ENCODE measurements around the gene POU6F2.
"Not testable (repeated sequence)": the region's sequence is repeated elsewhere in the genome, so short reads cannot be mapped to it uniquely, and the experiment has no call there.

POU6F2 gene

DNA sequence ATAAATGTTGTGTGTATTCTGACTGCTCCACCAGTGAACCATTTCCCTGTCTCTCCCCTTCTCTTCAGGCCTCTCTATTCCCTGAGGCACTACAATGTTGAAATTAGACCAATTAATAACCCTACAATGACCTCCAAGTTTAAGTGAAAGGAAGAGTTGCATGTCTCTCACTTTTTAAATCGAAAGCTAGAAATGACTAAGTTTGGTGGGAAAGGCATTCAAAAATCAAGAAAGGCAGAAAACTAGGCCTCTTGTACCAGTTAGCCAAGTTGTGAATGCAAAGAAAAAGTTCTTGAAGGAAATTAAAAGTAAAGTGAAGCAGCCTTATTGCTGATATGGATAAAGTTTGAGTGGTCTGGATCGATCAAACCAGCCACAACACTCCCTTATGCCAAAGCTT is 390.2 kb downstream of the POU6F2 start:
- DNase-seq: no peak

- DNase-seq: no peak
Measured at GRCh38 chr7:39372383-39372782, 394.7 kb downstream of the POU6F2 start.

DNA sequence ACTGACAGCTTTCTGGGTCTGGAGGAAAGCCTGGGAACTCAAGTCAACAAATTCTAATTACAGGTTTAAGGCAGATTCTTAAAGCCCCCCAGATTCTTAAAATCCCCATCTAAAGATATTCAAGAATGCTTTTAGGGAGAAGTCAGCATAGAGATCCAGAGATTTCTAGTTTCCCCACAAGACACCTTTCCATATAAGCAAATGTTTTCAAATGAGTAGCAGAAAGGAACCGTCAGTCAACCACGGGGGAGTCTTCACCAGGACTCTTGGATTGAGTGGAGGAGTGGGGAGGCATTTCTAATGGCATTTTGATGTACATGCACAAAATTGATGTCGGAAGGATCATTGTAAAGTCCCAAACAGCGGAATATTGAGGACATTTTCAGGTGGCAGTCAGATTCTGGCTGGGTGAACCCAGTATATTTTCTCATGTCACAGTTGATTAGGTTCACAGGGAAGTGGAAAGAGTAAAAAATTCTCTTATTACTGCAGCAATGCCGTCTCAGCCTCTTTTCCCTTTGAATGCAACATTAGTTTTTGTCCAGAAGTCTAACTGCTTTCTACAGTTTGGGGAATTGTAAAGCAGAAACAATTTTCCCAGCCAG is 396.8 kb downstream of the POU6F2 start:
- DNase-seq: no peak

DNA sequence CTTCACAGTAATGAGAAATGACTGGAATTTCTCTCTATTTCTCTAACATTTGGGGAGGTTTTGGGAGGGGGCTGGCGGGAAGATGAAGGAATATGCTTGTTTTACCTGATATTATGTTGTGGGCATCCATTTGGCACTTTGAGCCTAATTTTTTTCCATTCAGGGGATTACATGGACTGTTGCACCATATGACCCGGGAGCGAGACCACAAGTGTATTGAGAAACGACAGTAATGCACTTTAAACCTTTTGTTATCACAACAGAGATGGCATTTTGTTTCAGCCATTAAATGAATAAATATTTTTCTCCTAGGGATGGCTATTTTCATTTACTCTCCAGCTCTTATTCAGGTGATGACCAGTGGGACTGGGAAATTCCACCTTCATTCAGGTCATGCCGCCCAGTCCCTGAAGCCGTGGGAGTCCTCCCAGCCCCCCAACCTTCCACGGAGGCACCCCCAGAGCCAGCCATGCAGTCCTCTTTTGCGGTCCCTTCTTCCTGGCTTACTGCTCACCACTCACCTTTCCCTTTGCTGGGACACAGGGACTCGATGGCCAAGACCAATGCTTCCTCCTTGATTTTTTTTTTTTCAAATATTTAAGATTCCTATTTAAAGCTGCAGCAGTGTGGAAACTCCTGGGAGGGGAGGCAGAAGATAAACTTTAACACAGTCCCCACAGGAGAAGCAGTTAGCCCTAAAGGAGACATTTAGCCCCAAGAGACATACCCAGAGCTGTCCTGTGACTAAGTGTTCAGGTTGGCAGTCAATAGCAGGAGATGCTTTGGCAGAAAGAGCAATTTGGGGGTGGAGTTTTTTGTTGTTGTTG is 397.6 kb downstream of the POU6F2 start:
- DNase-seq: no peak

GRCh38 chr7:39375874-39376190 is 398.1 kb downstream of the POU6F2 start:
- no peak for DNase-seq

DNA sequence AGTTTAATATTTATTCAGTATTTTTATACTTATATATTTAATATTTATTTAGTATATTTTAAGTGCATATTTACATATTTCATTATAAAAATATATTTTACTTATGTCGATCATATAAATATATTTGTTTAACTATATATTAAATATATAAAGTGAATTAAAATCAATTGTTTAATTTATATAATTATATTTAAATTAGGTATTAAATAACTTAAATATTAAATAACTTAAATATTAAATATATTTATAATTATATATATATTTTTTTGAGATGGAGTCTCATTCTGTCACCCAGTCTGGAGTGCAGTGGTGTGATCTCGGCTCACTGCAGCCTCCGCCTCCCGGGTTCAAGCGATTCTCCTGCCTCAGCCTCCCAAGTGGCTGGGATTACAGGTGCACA is 399.2 kb downstream of the POU6F2 start:
- DNase-seq: not testable (repeated sequence)

DNA sequence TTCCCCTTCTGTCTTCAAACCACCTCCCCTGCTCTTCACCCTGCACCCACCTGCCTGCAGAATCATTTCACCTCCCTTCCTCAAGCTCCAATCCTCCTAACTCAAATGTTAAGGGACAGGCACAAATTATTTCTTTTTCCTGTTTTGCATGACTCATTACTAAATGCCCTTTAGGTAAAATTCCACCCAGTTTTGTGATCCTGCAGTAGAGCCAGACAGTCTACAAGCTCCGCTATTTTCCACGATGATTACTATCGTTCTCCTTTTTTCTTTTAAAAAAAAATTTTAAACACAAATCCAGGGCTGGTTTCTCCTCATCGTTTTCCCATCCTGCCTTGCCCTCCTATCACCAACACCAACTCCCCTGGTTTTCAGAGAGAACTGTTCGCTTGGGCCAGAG is 401.7 kb downstream of the POU6F2 start:
- DNase-seq: no peak

DNA sequence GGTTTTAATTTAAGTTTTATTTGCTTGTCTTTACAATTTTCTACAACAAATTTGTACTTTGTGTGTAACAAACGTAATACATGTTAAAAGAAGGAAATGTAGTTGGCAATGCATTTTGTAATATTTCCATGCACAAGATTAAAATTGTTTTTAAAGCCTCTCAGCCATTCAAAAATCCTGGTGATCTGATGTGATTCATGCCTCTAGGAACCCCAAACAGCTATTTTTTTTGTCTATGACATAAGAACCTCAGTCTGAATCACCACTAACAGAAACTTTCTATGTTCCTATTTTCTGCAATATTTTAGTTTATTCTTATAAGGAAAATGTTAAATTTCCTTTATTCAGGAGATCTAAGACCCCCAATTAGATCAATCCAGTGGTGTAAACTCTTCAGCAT is 405.4 kb downstream of the POU6F2 start:
- DNase-seq: no peak

DNA sequence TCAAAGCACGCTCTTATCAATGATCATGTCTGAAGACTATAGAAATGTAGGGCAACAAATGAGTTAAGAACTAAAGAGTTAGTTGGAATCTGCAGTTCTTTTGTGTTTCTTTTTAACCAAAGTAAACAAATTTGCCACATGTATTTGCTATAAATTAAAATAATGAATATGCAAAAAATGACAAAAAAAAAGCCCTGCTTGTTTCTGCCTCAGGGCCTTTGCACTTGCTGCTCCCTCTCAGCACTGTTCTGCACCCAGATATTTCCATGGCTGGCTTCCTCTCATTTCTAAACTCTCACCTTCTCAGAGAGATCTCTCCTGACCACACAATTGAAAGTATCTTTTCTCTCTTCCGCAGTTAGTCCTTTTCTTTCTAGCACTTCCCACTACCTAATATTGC is 406.7 kb downstream of the POU6F2 start:
- no peak for DNase-seq

GRCh38 chr7:39386718-39387117 is 409.0 kb downstream of the POU6F2 start:
- no peak for DNase-seq

GRCh38 chr7:39392151-39392550 is 414.4 kb downstream of the POU6F2 start:
- no peak for DNase-seq

DNA sequence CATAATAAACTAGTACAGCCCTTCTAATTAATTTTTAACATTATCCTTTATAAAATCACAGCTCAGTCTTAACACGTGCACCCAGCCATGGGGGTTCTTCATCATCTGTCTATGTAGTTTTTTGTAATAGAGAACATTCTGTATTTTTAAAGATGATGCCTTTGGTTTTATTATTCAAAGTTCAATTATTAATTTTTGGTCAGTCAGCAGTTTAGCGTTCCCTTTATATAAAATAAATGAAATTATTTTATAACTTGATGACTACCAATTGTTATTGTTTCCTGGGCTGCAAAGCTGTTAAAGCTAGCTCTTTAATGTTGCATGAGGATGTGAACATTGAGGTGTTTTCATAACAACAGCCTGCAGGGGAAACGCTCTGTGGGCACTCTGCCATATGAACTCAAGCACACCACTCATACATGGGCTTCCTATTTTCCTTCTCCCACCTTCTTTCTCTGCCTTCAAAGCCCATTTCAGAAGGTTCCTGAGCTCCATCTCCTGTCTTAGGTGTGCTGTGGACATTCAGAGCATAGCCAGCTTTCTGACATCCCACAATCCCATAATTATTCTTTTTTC is 416.5 kb downstream of the POU6F2 start:
- DNase-seq: no peak

DNA sequence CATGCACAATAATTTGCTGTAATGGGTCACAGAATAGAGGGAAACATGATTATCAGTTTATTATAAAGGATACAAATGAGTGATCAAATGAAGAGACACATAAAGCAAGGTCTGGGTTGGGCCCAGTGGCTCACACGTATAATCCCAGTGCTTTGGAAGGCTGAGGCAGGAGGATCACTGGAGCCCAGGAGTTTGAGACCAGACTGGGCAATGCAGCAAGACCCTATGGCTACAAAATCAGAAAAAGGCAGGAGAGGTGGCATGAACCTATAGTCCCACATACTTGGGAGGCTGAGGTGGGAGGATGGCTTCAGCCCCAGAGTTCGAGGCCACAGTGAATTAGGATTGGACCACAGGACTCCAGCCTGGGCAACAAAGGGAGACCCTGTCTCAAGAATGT is 421.7 kb downstream of the POU6F2 start:
- DNase-seq: no peak

GRCh38 chr7:39399986-39400385 is 422.3 kb downstream of the POU6F2 start:
- no peak for DNase-seq

- no peak for DNase-seq
Measured at GRCh38 chr7:39400836-39401235, 423.1 kb downstream of the POU6F2 start.

- DNase-seq: no peak
Measured at GRCh38 chr7:39402034-39402433, 424.3 kb downstream of the POU6F2 start.

DNA sequence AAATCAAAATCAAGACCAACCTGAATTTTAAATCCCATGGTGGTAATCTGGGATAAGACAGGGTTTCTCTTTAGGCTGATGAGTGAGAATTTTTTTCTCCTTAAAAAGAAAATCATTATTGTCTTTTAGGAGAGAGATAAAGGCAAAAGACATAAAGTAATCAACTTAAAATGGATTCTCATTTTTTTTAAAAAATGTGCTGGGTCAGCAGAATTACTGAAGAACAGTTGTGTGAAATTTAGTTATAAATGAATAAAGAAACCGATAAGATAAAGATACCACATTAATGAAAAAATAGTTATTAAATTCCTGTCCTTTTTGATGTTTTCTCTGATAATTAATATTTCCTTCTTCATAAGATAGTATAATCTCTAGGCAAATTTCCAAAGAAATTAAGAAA is 427.2 kb downstream of the POU6F2 start:
- DNase-seq: no peak

DNA sequence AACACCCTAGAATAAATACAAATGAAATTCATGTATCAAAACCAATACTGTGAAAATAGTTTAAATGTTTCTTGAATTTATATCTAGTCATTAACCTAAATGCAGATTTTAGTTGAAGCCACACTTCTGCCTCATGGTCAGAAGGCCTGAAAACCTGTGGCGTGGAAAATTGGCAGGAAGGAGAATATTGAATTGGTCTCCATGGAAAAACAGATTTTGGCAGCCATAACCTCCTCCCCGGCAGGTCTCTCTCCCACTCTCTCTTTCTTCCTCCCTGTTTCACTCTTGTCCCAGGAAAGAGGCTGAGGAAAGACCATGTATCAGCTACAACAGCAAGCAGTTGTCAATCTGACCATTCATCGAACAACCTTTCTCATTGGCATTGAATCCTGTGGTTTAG is 427.9 kb downstream of the POU6F2 start:
- DNase-seq: no peak

DNA sequence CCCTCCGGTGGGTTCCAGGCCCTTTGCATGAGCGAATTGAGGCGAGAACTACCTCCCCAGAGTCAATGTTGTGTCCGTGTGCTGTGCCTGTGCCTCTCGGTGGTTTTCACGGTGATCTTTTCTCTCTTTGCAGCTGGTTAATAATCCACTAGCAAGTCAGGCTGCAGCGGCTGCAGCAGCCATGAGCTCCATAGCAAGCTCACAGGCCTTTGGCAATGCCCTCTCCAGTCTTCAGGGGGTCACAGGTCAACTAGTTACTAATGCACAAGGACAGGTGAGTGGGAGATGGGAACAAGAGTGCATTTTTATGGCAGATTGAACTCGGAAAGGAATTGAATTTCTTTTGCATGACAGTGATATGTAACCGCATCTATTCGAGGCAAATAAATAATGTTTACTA is 428.8 kb downstream of the POU6F2 start:
- DNase-seq: no peak

DNA sequence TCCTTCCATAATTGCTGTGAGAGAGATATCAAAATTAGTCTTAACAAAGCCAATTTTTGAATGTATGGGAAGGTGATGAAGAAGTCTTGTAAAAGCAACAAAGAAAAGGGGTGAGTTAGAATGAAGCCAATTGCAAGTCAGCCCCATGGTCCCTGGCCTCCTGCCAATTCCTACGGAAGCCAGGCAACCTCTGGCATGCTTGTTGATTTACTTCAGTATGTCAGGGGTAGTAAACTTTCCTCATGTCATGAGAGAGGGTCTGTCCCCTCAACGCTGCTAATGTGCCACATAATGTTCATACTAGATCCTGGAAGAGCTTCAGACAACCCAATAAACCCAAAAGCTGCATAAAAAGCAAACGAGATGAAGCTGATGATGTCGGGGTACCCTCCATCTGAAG is 429.4 kb downstream of the POU6F2 start:
- DNase-seq: no peak

- DNase-seq: peak; percentile 1
Measured at GRCh38 chr7:39407723-39408122, 430.0 kb downstream of the POU6F2 start.

DNA sequence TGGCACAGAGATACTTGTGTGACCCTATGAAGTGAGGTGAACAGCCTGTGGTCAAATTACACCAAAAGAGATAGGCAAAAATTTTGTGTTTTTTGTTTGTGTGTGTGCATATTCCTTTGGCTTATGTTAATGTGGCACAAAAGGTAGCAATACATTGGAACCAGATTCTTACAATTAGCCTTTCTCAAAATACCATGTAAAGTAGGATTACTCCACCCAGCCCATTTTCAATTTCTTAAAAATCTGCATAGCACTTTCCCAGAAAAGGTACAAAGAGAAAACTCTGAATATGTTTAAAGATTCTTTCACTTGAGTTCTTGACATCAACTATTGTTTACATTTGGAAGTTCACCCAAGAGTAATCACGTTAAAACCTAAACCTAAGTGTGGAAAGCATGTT is 431.2 kb downstream of the POU6F2 start:
- DNase-seq: no peak

GRCh38 chr7:39410582-39410981 is 432.9 kb downstream of the POU6F2 start:
- DNase-seq: no peak

DNA sequence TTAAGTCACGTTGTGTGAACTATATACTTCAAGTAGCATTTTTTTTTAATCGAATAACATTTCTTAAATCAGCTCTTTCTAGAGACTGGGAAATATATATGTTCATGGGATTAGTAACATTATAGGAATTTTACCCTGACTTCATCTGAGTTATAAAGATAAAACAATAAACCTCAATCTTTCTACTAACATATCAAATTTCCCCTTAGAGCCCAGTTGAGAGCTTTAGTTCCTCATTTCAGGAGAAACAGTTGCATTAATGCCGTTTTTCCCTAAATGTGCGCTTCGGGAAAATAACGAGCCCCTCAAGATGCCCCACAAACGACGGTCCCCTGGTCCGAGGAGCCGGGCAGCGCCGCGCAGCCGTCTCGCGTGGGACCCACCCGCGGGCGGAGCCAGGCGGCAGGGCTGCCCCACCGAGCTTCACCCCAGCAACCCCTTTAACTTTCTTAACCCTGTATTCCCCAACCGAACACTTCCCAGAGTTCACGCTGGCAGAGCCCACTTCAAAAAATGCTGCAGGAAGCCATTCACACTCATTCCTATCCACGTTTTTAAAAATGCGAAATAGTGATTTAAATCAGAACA is 436.0 kb downstream of the POU6F2 start:
- DNase-seq: no peak

Measured in NCI-H2227 treated with DMSO at 0.1 percent for 48 hours (cell line).